GM12864 (cell line): ENCODE results near the gene DHX36.

Experiments
- DNase-seq: peaks from one replicate; pipeline ENCODE4 v3.0.0-alpha.2; 2011; ENCODE audit warnings: low read depth
- H3K4me3 ChIP-seq: 2 replicates; pipeline ENCODE4 v1.5.1; 2011; ENCODE audit warnings: mild to moderate bottlenecking, low read depth, low read length, control low read depth
- TF ChIP-seq, protein P1 (sequence below): IDR thresholded peaks from 2 replicates; pipeline ENCODE4 v1.5.1; 2011; ENCODE audit warnings: low read depth, mild to moderate bottlenecking, moderate library complexity, low read length, control low read depth, inconsistent platforms; ENCODE audit errors: missing control alignments

The DHX36 gene

DNA sequence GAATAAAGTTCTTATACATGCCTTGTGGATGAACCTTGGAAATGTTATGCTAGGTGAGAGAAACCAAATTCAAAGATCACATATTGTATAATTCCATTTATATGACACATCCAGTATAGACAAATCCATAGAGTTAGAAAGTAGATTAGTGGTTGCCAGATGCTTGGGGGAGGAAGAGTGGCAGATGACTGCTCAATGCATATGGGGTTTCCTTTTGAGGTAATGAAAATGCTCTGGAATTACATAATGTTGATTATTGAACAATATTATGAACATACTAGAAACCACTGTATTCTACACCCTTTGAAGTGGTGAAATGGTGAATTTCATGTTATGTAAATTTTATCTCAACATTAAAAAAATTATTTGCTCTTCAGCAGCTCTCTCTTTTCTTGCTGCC, 100.8 kb downstream of the DHX36 start:
- no peak overlapping the region for H3K4me3 ChIP-seq
- DNase-seq = no peak
- TF ChIP-seq, protein P1, sequence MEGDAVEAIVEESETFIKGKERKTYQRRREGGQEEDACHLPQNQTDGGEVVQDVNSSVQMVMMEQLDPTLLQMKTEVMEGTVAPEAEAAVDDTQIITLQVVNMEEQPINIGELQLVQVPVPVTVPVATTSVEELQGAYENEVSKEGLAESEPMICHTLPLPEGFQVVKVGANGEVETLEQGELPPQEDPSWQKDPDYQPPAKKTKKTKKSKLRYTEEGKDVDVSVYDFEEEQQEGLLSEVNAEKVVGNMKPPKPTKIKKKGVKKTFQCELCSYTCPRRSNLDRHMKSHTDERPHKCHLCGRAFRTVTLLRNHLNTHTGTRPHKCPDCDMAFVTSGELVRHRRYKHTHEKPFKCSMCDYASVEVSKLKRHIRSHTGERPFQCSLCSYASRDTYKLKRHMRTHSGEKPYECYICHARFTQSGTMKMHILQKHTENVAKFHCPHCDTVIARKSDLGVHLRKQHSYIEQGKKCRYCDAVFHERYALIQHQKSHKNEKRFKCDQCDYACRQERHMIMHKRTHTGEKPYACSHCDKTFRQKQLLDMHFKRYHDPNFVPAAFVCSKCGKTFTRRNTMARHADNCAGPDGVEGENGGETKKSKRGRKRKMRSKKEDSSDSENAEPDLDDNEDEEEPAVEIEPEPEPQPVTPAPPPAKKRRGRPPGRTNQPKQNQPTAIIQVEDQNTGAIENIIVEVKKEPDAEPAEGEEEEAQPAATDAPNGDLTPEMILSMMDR = no peak
